GM12878 (cell line): ENCODE measurements around the gene DNAJC15. TPM values are rescaled to one million over a fixed set of nuclear protein-coding genes. Genes with fewer than 3 reads are reported as not detected.

Experiments used
- ATAC-seq: fragments of 200-7000 bp; cut with Tn5 transposase; 3 replicates; pipeline ENCODE4 v1.9.1; 2020; ENCODE audit warnings: mild to moderate bottlenecking, moderate library complexity
- BruUV-seq: library from RNA; stranded (reverse); fragments of 400-500 nt; replicated peaks from 2 replicates; lab custom pipeline; 2021; lab: Mats Ljungman, UMichigan
- CTCF ChIA-PET: fragments of 300-600 bp; sonication (Branson Sonifier 250); formaldehyde crosslinking; extraction: SDS; loops from one replicate; lab custom pipeline; 2021; ENCODE audit warnings: inconsistent platforms; lab: Yijun Ruan, JAX
- POLR2A ChIA-PET: fragments of 350-600 bp; formaldehyde crosslinking; extraction: SDS; loops from one replicate; lab custom pipeline; 2021; ENCODE audit warnings: inconsistent platforms; lab: Charles Lee
- RAD21 ChIA-PET: fragments of 300-600 bp; sonication (Branson Sonifier 250); formaldehyde crosslinking; loops from one replicate; lab custom pipeline; 2023; ENCODE audit warnings: antibody characterized with exemption; ENCODE audit not compliant: unreplicated experiment; lab: Charles Lee
- SMC1A ChIA-PET: fragments of 300-600 bp; sonication (Branson Sonifier 250); formaldehyde crosslinking; loops from one replicate; lab custom pipeline; 2023; ENCODE audit not compliant: unreplicated experiment, uncharacterized antibody; lab: Charles Lee
- DNase-seq: peaks from one replicate; pipeline ENCODE4 v3.0.0-alpha.2; 2011; ENCODE audit warnings: low read depth, low spot score
- FAIRE-seq: peaks from 3 replicates; lab custom pipeline; 2011; peaks lifted over from hg19 to GRCh38; lab: Jason Lieb, UNC
- H2AFZ ChIP-seq: 2 replicates; pipeline ENCODE4 v1.6.0; 2011; ENCODE audit warnings: low read depth, low read length, control low read depth; ENCODE audit not compliant: control insufficient read depth
- H3K27ac ChIP-seq: 2 replicates; pipeline ENCODE4 v1.5.1; 2011; ENCODE audit warnings: control low read depth; ENCODE audit not compliant: control insufficient read depth, insufficient read depth
- H3K27me3 ChIP-seq, 2 experiments: replicated peaks in 1 of 2; 2 replicates each; pipeline versions ENCODE4 v1.6.0 to v1.6.1; 2011; ENCODE audit warnings: low read length in 1 of 2; ENCODE audit not compliant: control insufficient read depth in 2 of 2, insufficient read depth in 2 of 2
- H3K36me3 ChIP-seq, 2 experiments: 2 replicates each; pipeline ENCODE4 v1.5.1; 2011; ENCODE audit warnings: low read length in 1 of 2; ENCODE audit not compliant: control insufficient read depth in 2 of 2, insufficient read depth in 2 of 2
- H3K4me1 ChIP-seq: 2 replicates; pipeline ENCODE4 v1.6.1; 2011; ENCODE audit warnings: mild to moderate bottlenecking, low read length, moderate library complexity, mixed read lengths; ENCODE audit not compliant: control insufficient read depth, insufficient read depth
- H3K4me2 ChIP-seq: 2 replicates; pipeline ENCODE4 v1.6.0; 2011; ENCODE audit warnings: control low read depth; ENCODE audit not compliant: control insufficient read depth, insufficient read depth
- H3K4me3 ChIP-seq: fragments of 200-600 bp; sonication (generic); 2 replicates; pipeline ENCODE4 v1.5.1; 2016
- H3K79me2 ChIP-seq: 2 replicates; pipeline ENCODE4 v1.6.0; 2011; ENCODE audit warnings: low read length; ENCODE audit not compliant: control insufficient read depth, insufficient read depth
- H3K9ac ChIP-seq: 2 replicates; pipeline ENCODE4 v1.8.0; 2011; ENCODE audit warnings: low read length, control low read depth, mixed read lengths; ENCODE audit not compliant: control insufficient read depth, insufficient read depth
- H3K9me3 ChIP-seq: replicated peaks from 3 replicates; pipeline ENCODE4 v1.5.1; 2011; ENCODE audit warnings: mild to moderate bottlenecking, low read length; ENCODE audit not compliant: control insufficient read depth, insufficient read depth
- H4K20me1 ChIP-seq: 2 replicates; pipeline ENCODE4 v1.6.0; 2011; ENCODE audit not compliant: control insufficient read depth, insufficient read depth
- ATF2 ChIP-seq: IDR thresholded peaks from 2 replicates; pipeline ENCODE4 v1.6.1; 2012; ENCODE audit warnings: low read length, inconsistent platforms
- ATF7 ChIP-seq: fragments of 450-650 bp; IDR thresholded peaks from 2 replicates; pipeline ENCODE4 v1.6.1; 2016; ENCODE audit warnings: low read depth, mild to moderate bottlenecking
- E2F8 ChIP-seq: fragments of 450-650 bp; IDR thresholded peaks from 2 replicates; pipeline ENCODE4 v1.6.1; 2018; ENCODE audit warnings: mild to moderate bottlenecking, low read depth, moderate library complexity; ENCODE audit not compliant: partially characterized antibody
- GATAD2B ChIP-seq: fragments of 450-650 bp; conservative IDR thresholded peaks from 2 replicates; pipeline ENCODE4 v1.6.1; 2017; ENCODE audit warnings: low read depth, mild to moderate bottlenecking, moderate library complexity
- HCFC1 ChIP-seq: fragments of 150-350 bp; IDR thresholded peaks from 2 replicates; pipeline ENCODE4 v1.6.1; 2014; ENCODE audit warnings: low read length
- IKZF2 ChIP-seq, 2 experiments: fragments of 450-650 bp; IDR thresholded peaks; 2 replicates each; pipeline ENCODE4 v1.6.1; 2017; ENCODE audit warnings: mild to moderate bottlenecking in 2 of 2, moderate library complexity in 2 of 2
- IRF5 ChIP-seq: fragments of 450-650 bp; IDR thresholded peaks from 2 replicates; pipeline ENCODE4 v1.6.1; 2017; ENCODE audit warnings: borderline replicate concordance
- WGBS: methylation state at CpG from one replicate; pipeline ENCODE4 v1.1.6; 2016; ENCODE audit warnings: low lambda C conversion rate; ENCODE audit not compliant: insufficient replicate concordance, insufficient coverage; ENCODE audit errors: missing lambda C conversion rate; 5-methylcytosine and 5-hydroxymethylcytosine counted together
- in situ Hi-C: fragments of 300-500 bp; cut with MboI; formaldehyde crosslinking; loops from 9 replicates; pipeline ENCODE4 v1.14.3; 2018; ENCODE audit warnings: mixed read lengths
- intact Hi-C: fragments of 100-400 bp; cut with micrococcal nuclease; formaldehyde crosslinking; loops from one replicate; pipeline ENCODE4 v1.14.2; 2022; ENCODE audit not compliant: unreplicated experiment
- polyA plus RNA-seq, 11 experiments: library from polyadenylated mRNA; depleted of rRNA in 4 of 11; unstranded in 6 of 11; stranded (reverse) in 5 of 11; fragments of >200 nt; fragmentation: Nextera tagmentation in 4 of 11; fragmentation: Illumina TruSeq in 1 of 11; extraction: Ambion mirVana in 4 of 11; extraction: Trizol in 1 of 11; gene quantifications; 1 replicate in 1 of 11; 2 replicates in 10 of 11; pipeline versions ENCODE4 v1.2.1 to v1.2.3, GENCODE V29; 2011 to 2016; ENCODE audit warnings: inconsistent platforms in 2 of 11, missing spikeins in 2 of 11, low read depth in 1 of 11
- total RNA-seq, 4 experiments: library from RNA; depleted of rRNA in 3 of 4; stranded (reverse); fragments of >200 nt in 3 of 4; fragmentation: Illumina TruSeq in 1 of 4; extraction: Trizol in 1 of 4; gene quantifications; 2 replicates each; pipeline versions ENCODE4 v1.2.1 to v1.2.3, GENCODE V29; 2013 to 2021
- TF ChIP-seq, protein P1 (sequence below): IDR thresholded peaks from 2 replicates; pipeline ENCODE4 v1.6.1; 2012; ENCODE audit warnings: low read depth, low read length, improper control_type of control experiment

DNAJC15 gene
- total and polyA plus RNA-seq, 10 of the 15 experiments (the other 5 are each of a cell fraction or from before 2014, with no cell fraction given) = 13.1 to 104 (median 54.4) TPM

GRCh38 chr13:43153436-43154090 is 130.2 kb downstream of the DNAJC15 start:
- CTCF ChIA-PET = no interaction called here
- RAD21 ChIA-PET = no interaction called here
- FAIRE-seq = no peak
- H2AFZ ChIP-seq = no peak overlapping the region
- POLR2A ChIA-PET = no interaction called here
- TF ChIP-seq IKZF2 (IDR thresholded peaks at IDR 0.05) (no peak), E2F8 (no peak), ATF2 (no peak), HCFC1 (no peak), ATF7 (no peak), GATAD2B (no peak), IRF5 (no peak)
- TF ChIP-seq, protein P1, sequence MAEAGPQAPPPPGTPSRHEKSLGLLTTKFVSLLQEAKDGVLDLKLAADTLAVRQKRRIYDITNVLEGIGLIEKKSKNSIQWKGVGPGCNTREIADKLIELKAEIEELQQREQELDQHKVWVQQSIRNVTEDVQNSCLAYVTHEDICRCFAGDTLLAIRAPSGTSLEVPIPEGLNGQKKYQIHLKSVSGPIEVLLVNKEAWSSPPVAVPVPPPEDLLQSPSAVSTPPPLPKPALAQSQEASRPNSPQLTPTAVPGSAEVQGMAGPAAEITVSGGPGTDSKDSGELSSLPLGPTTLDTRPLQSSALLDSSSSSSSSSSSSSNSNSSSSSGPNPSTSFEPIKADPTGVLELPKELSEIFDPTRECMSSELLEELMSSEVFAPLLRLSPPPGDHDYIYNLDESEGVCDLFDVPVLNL = no peak
- TF ChIP-seq, all 136 proteins: peak for 0
- Histone ChIP-seq H3K36me3 (no peaks in the 10 kb centered on the region), H4K20me1 (no peaks in the 10 kb centered on the region), H3K9me3 (no peaks in the 10 kb centered on the region), H3K27me3 (no peaks in the 10 kb centered on the region; a peak in 1 of 4 replicates), H3K27ac (no peak overlapping the region), H3K4me3 (no peak overlapping the region), H3K4me1 (no peaks in the 10 kb centered on the region), H3K9ac (no peak overlapping the region), H3K4me2 (no peak overlapping the region), H3K79me2 (no peaks in the 10 kb centered on the region)
- intact Hi-C loops (no loop called here), in situ Hi-C loops (no loop called here)
- no peak for DNase-seq
- ATAC-seq = no peak
- 62% methylated on average over 14 of the region's 14 CpGs for WGBS
- no TSS peak for BruUV-seq
- SMC1A ChIA-PET = no interaction called here
